Chondrocyte (in vitro differentiated cells): ENCODE data around the gene TAB2. TPM values are rescaled to one million over a fixed set of nuclear protein-coding genes. Genes with fewer than 3 reads are reported as not detected.
"Not testable (repeated sequence)": the region's sequence is repeated elsewhere in the genome, so short reads cannot be mapped to it uniquely, and the experiment has no call there.

Experiments used
- DNase-seq: peaks from one replicate; pipeline ENCODE4 v3.0.0; 2021; ENCODE audit warnings: mixed read lengths, low spot score
- H3K27ac Mint-ChIP-seq: one replicate; pipeline ENCODE4 v1.8.0; 2021; ENCODE audit warnings: mild to moderate bottlenecking, moderate library complexity, mixed read lengths; ENCODE audit not compliant: unreplicated experiment
- H3K27me3 Mint-ChIP-seq: 2 replicates; pipeline ENCODE4 v1.8.0; 2021; ENCODE audit warnings: low read depth, mixed read lengths
- H3K36me3 Mint-ChIP-seq: 2 replicates; pipeline ENCODE4 v1.8.0; 2021; ENCODE audit warnings: low read depth, mixed read lengths
- H3K4me1 Mint-ChIP-seq: 2 replicates; pipeline ENCODE4 v1.8.0; 2021; ENCODE audit warnings: low read depth, mild to moderate bottlenecking, mixed read lengths
- H3K4me3 Mint-ChIP-seq: one replicate; pipeline ENCODE4 v1.8.0; 2021; ENCODE audit warnings: mild to moderate bottlenecking, moderate library complexity, mixed read lengths; ENCODE audit not compliant: unreplicated experiment
- H3K9me3 Mint-ChIP-seq: 2 replicates; pipeline ENCODE4 v1.8.0; 2021; ENCODE audit warnings: low read depth, mixed read lengths
- CTCF ChIP-seq: fragments of 200-600 bp; sonication (generic); IDR thresholded peaks from 2 replicates; pipeline ENCODE4 v1.5.0; 2021; ENCODE audit warnings: antibody characterized with exemption, mild to moderate bottlenecking, moderate library complexity
- total RNA-seq: library from RNA; stranded (reverse); gene quantifications from 3 replicates; pipeline ENCODE4 v1.2.1, GENCODE V29; 2021

TAB2 gene
- total RNA-seq, 1 donor from 2014 or later, result 54.9 TPM

DNA sequence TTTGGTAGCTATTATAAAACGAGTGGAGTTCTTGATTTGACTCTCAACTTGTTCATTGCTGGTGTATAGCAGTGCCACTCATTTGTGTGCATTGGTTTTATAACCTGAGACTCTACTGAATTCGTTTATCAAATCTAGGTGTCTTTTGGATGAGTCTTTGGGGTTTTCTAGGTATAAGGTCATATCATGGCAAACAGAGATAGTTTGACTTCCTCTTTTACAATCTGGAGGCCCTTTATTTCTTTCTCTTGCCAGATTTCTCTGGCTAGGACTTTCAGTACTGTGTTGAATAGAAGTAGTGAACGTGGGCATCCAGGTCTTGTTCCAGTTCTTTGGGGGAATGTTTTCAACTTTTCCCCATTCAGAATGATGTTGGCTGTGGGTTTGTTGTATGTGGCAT is 121.3 kb downstream of the TAB2 start:
- Mint-ChIP-seq H3K4me1 (peaks cover 14% of the 10 kb centered on the region), H3K4me3 (no peak overlapping the region), H3K27ac (no peak overlapping the region), H3K36me3 (no peaks in the 10 kb centered on the region), H3K9me3 (no peaks in the 10 kb centered on the region), H3K27me3 (no peaks in the 10 kb centered on the region)
- no peak for TF ChIP-seq CTCF
- DNase-seq, result no peak

GRCh38 chr6:149439626-149440025 is 122.1 kb downstream of the TAB2 start:
- Mint-ChIP-seq H3K4me1 (peaks cover 15% of the 10 kb centered on the region), H3K27me3 (no peaks in the 10 kb centered on the region), H3K27ac (no peak overlapping the region), H3K9me3 (no peaks in the 10 kb centered on the region), H3K4me3 (no peak overlapping the region), H3K36me3 (no peaks in the 10 kb centered on the region)
- no peak for DNase-seq
- TF ChIP-seq CTCF, result no peak

DNA sequence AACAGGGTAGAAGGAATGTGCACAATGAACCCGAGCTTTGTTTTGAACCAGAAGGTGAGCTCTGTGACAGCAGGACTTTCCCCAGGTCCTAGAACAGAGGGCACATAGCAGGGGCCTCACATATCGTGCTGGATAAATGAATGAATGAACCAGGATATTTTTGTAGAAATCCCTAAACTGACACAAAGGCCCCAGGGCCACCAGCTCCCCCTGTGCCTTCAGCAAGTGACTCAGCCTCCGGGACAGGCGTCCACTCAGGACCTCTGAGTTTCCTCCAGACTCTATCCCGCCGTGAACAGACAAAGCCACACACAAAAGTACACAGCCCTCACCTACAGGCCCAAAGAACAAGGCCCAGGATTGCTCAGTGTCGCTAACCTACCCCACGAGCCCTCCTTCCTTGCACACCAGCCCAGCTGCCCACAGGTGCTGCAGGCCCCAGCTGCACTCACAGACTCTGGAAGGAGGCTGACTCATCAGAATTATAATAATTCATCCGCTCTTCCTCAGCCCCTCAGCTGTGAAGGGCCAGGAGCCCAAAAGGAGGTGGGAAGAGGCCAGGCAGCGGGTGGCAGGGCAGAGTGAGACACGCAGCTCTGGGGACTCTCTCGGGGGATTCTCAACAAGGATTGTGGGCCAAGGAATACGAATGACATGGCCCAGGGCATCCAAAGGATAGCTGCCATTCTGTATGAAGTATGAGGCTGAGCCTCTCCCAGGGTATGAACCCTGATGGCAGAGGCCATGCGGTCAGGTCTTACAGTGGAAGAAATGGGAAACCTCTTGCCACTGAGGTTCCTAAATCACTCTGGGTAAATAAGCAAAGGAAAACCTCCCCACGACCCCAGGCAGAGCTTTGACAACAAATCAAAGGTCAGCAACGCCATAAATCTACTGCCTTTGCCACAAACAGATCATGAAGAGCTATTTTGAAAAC is 123.5 kb downstream of the TAB2 start:
- no peaks in the 10 kb centered on the region for H3K27me3 Mint-ChIP-seq
- TF ChIP-seq CTCF, result no peak
- H3K36me3 Mint-ChIP-seq, result no peaks in the 10 kb centered on the region
- no peaks in the 10 kb centered on the region for H3K9me3 Mint-ChIP-seq
- DNase-seq, result no peak
- H3K4me1 Mint-ChIP-seq, result peaks cover 15% of the 10 kb centered on the region
- no peak overlapping the region for H3K4me3 Mint-ChIP-seq
- H3K27ac Mint-ChIP-seq, result no peak overlapping the region

DNA sequence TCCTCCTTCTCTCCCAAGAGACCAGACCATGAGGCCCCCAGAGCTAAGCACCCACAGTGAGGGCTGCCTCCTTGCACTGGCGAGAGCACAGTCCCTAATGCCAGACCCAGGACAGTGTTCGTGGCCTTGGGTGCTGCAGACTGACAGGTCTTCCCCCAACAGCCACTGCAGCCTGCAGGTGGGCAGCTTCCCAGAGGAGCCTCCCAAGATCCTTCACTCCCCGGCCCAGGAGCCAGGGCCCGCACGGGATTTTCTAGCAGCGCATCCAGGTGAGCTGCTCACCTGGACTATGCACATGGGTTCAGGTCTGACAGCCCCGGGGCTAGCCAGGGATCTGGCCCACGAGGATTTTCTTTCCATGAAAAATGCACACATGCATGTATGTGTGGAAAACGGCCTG is 124.2 kb downstream of the TAB2 start:
- Mint-ChIP-seq H3K27ac (no peak overlapping the region), H3K27me3 (no peaks in the 10 kb centered on the region), H3K4me1 (peaks cover 15% of the 10 kb centered on the region), H3K9me3 (no peaks in the 10 kb centered on the region), H3K36me3 (no peaks in the 10 kb centered on the region), H3K4me3 (no peak overlapping the region)
- TF ChIP-seq CTCF, result no peak
- DNase-seq, result no peak

DNA sequence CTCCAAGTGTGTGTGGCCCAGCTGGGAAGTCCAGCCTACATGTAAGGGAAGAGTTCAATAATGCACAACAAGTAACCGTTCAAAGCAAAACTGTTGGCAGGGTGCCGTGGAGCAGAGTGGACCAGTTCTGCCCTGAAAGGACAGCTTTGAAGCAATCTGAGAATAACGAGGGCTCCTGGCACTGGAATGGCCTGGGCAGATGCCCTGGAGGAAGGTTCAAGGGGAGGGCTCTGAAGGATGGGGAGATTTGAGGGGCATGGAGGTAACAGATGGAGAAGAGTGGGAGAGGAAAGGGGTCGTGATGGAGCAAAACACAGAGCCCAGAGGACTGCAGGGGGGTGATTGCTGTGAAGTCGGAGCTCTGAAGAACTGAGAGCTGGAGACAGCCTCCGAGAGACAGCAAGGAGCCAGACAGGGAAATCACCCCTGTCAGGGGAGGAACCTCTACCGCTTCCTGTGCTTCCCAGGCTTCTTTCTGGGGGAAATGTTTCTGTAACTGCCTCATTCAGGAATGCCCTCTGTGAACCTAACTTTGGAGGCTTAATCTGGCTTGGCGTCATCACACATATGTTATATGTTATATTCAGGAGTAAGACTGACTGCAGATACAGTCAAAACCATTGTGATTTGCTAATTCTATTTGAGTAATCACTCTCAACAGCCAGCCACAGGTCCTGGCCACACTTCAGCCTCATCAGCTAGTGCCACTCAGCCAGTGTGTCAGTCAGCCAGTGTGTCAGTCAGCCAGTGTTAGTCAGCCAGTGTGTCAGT is 126.1 kb downstream of the TAB2 start:
- Mint-ChIP-seq H3K27ac (no peak overlapping the region), H3K27me3 (no peaks in the 10 kb centered on the region), H3K4me3 (no peak overlapping the region), H3K9me3 (no peaks in the 10 kb centered on the region), H3K4me1 (peaks cover 15% of the 10 kb centered on the region), H3K36me3 (no peaks in the 10 kb centered on the region)
- no peak for TF ChIP-seq CTCF
- DNase-seq, result no peak

DNA sequence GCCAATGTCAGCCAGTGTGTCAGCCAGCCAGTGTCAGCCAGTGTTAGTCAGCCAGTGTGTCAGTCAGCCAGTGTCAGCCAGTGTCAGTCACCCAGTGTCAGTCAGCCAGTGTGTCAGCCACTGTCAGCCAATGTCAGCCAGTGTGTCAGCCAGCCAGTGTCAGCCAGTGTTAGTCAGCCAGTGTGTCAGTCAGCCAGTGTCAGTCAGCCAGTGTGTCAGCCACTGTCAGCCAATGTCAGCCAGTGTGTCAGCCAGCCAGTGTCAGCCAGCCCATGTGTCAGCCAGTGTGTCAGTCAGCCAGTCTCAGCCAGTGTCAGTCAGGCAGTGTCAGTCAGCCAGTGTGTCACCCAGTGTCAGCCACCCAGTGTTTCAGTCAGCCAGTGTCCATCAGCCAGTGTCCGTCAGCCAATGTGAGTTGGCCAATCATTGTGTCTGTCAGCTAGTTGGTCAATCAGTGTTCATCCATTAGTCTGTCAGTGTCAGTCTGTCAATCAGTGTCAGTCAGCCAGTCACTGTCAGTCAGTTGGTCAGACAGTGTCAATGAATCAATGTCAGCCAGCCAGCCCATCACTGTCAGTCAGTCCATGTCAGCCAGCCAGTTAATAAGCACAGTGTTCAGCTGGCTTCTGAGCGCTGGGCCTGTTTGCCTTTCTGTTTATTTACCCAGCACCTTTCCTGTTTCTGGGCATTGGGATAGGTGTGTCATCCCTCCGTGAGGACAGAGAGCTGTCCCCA is 127.0 kb downstream of the TAB2 start:
- not testable (repeated sequence) for H3K27me3 Mint-ChIP-seq, DNase-seq, H3K27ac Mint-ChIP-seq, H3K4me3 Mint-ChIP-seq, H3K9me3 Mint-ChIP-seq, H3K36me3 Mint-ChIP-seq
- peaks cover 15% of the 10 kb centered on the region for H3K4me1 Mint-ChIP-seq
